Fibroblast of lung (primary cell): Measurements from ENCODE around the gene PLCB2. TPM values are rescaled to one million over a fixed set of nuclear protein-coding genes. Genes with fewer than 3 reads are reported as not detected.

ENCODE experiments used
- DNase-seq, 2 donors: peaks; one replicate each; pipeline versions ENCODE4 v3.0.0 to v3.0.0-alpha.2; 2010; ENCODE audit warnings: low read depth in 2 of 2
- H2AFZ ChIP-seq: 2 replicates; pipeline ENCODE4 v1.5.1; 2012; ENCODE audit warnings: low read length, control low read depth, inconsistent platforms
- H3K27ac ChIP-seq: 2 replicates; pipeline ENCODE4 v1.5.1; 2011; ENCODE audit warnings: low read length, control low read depth; ENCODE audit not compliant: insufficient read depth
- H3K27me3 ChIP-seq: 2 replicates; pipeline ENCODE4 v1.5.1; 2011; ENCODE audit warnings: mild to moderate bottlenecking, low read length; ENCODE audit not compliant: control insufficient read depth, insufficient read depth
- H3K36me3 ChIP-seq: 2 replicates; pipeline ENCODE4 v1.5.1; 2011; ENCODE audit warnings: low read length; ENCODE audit not compliant: control insufficient read depth, insufficient read depth
- H3K4me1 ChIP-seq: 2 replicates; pipeline ENCODE4 v1.5.1; 2011; ENCODE audit warnings: low read length; ENCODE audit not compliant: control insufficient read depth, insufficient read depth; ENCODE audit errors: extremely low read depth
- H3K4me2 ChIP-seq: 2 replicates; pipeline ENCODE4 v1.5.1; 2011; ENCODE audit warnings: low read length, control low read depth; ENCODE audit not compliant: insufficient read depth; ENCODE audit errors: extremely low read depth
- H3K4me3 ChIP-seq, 4 experiments: fragments of 200-600 bp in 1 of 4; sonication (generic) in 1 of 4; replicated peaks in 1 of 4; 2 replicates each; pipeline ENCODE4 v1.5.1; 2011 to 2016; ENCODE audit warnings: low read length in 4 of 4, low read depth in 3 of 4, mild to moderate bottlenecking in 3 of 4, control low read depth in 2 of 4, inconsistent platforms in 1 of 4, mixed read lengths in 1 of 4; ENCODE audit not compliant: insufficient read depth in 1 of 4; ENCODE audit errors: control extremely low read depth in 1 of 4
- H3K79me2 ChIP-seq: 2 replicates; pipeline ENCODE4 v1.5.1; 2012; ENCODE audit warnings: mild to moderate bottlenecking, low read length, inconsistent platforms; ENCODE audit not compliant: control insufficient read depth, insufficient read depth
- H3K9ac ChIP-seq: 2 replicates; pipeline ENCODE4 v1.5.1; 2011; ENCODE audit warnings: mild to moderate bottlenecking, low read length, control low read depth; ENCODE audit not compliant: insufficient read depth
- H3K9me3 ChIP-seq: 2 replicates; pipeline ENCODE4 v1.5.1; 2012; ENCODE audit warnings: low read depth, low read length; ENCODE audit not compliant: control insufficient read depth, insufficient read depth
- H4K20me1 ChIP-seq: 2 replicates; pipeline ENCODE4 v1.5.1; 2011; ENCODE audit warnings: low read length; ENCODE audit not compliant: control insufficient read depth, insufficient read depth; ENCODE audit errors: extremely low read depth
- CTCF ChIP-seq, 2 donors: IDR thresholded peaks in 1 of 2; conservative IDR thresholded peaks in 1 of 2; 1 replicate in 1 of 2; 2 replicates in 1 of 2; pipeline ENCODE4 v1.5.1; 2011 to 2012; ENCODE audit warnings: low read length in 2 of 2, control low read depth in 1 of 2, inconsistent platforms in 1 of 2, low read depth in 1 of 2, mild to moderate bottlenecking in 1 of 2
- EZH2 ChIP-seq: IDR thresholded peaks from 2 replicates; pipeline ENCODE4 v1.5.1; 2012; ENCODE audit warnings: low read length, control low read depth, mild to moderate bottlenecking; ENCODE audit errors: missing control alignments
- polyA plus RNA-seq, 2 donors: library from polyadenylated mRNA; depleted of rRNA in 1 of 2; stranded (reverse) in 1 of 2; unstranded in 1 of 2; fragments of >200 nt; gene quantifications; 2 replicates each; pipeline ENCODE4 v1.2.1, GENCODE V29; 2011 to 2012; ENCODE audit warnings: missing spikeins in 1 of 2
- total RNA-seq: library from RNA; depleted of rRNA; stranded (reverse); fragments of >200 nt; gene quantifications from 2 replicates; pipeline ENCODE4 v1.2.1, GENCODE V29; 2014

The PLCB2 gene
- total and polyA plus RNA-seq, 2 donors (not counting 1 experiment from before 2014, with no cell fraction given): under 0.01 to 0.40 TPM

DNA sequence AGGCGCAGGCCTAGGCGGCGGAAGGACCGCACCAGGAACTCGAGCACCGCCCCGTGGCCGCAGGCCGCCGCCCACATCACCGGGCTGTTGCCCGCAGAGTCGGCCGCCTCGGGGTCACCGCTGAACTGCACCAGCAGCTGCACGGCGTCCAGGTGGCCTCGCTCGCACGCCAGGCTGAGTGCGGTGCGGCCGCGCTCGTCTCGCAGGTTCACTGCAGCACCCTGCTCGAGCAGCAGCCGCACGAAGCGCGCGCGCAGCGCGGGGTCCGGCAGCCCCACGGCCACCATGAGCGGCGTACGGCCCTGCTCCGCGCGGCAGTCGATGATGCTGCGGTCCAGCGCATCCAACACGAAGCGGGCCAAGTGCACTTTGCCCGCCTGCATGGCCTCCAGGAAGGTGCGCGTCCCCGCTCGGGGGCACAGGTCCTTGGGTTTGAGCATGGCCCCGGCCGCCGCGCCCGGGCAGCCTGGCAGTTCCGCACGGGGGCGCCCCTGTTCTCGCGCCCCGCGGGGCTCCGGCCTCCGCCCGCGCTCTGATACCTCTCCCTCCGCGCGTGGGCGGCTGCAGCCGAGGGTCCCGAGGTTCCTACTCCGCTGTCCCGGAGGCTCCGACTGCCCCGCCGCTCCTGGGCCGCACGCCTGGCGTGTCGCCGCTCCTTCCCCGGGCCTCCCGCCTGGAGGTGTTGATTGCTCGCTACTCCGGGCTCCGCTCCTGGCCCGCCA is 25.4 kb downstream of the PLCB2 start:
- H4K20me1 ChIP-seq: no peaks in the 10 kb centered on the region
- H3K9me3 ChIP-seq: no peaks in the 10 kb centered on the region
- no peak overlapping the region for H3K9ac ChIP-seq
- peak overlapping the region; percentile 71 for H3K4me2 ChIP-seq
- H3K4me1 ChIP-seq: peaks cover 2% of the 10 kb centered on the region
- DNase-seq: peak in 1 of 2 donors; percentile 24
- no peak overlapping the region for H3K27ac ChIP-seq
- H3K4me3 ChIP-seq: peak overlapping the region in 3 of 4 experiments; percentile 15 to 38 (median 37)
- peak in 1 of 2 donors; percentile 8 for TF ChIP-seq CTCF (conservative IDR thresholded peaks at IDR 0.05 in 1 of 2, IDR thresholded peaks at IDR 0.05 in 1 of 2; ENCODE audit: low read depth in 1 of 2, low read length in 2 of 2)
- peak; percentile 99 for TF ChIP-seq EZH2
- H3K79me2 ChIP-seq: no peaks in the 10 kb centered on the region
- H3K27me3 ChIP-seq: peaks cover 55% of the 10 kb centered on the region
- no peaks in the 10 kb centered on the region for H3K36me3 ChIP-seq
- peak overlapping the region; percentile 51 for H2AFZ ChIP-seq

- Histone ChIP-seq H3K4me1 (peaks cover 2% of the 10 kb centered on the region), H3K9ac (no peak overlapping the region), H3K9me3 (no peaks in the 10 kb centered on the region), H3K27ac (no peak overlapping the region), H3K4me2 (peak overlapping the region; percentile 71), H3K27me3 (peaks cover 56% of the 10 kb centered on the region), H2AFZ (no peak overlapping the region), H3K79me2 (no peaks in the 10 kb centered on the region), H3K36me3 (no peaks in the 10 kb centered on the region), H4K20me1 (no peaks in the 10 kb centered on the region), H3K4me3 (peak overlapping the region in 2 of 4 experiments; percentile 7 to 38)
- TF ChIP-seq EZH2 (no peak), CTCF (conservative IDR thresholded peaks at IDR 0.05 in 1 of 2, IDR thresholded peaks at IDR 0.05 in 1 of 2; ENCODE audit: low read depth in 1 of 2, low read length in 2 of 2) (no peak)
- no peak for DNase-seq
Observed at GRCh38 chr15:40281801-40282146, 26.0 kb downstream of the PLCB2 start.

DNA sequence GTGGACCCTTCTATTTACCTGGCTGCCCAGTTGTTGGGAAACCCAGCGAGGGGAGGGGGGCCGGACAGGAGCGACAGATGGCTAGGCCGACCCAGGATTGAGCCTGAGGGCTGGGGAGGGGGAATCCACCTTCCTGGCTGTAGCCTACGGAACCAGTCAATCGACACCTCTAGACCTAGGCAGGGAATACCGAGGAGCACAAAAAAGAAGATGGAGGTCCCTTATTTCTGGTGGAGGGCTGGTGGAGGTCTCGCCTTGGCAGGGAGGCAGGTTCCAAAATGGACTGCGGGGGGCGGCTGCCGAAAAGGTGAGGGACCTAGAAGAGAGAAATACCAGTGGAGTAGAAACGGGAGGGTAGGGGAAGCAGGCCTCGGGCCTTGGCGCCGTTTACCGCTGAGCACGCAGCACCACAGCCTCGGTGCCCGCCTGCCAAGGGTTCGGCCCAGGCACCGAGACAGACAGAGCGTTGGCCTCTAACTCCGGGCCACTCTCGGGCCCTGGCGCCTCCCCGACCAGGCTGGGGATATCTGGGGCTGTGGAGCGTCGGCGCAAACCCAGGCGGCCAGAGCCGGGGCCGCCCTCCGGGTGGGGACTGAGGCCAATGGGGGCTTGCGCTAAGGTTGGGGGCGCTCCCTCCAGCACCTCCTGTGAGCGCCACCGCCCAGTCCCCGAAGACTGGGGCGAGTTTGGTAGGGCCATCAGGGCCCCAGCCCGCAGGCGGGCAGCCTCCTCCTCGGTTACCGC is 26.5 kb downstream of the PLCB2 start:
- peak overlapping the region; percentile 71 for H3K4me2 ChIP-seq

More for the DNA sequence above, 26.5 kb downstream of the PLCB2 start:
- DNase-seq: no peak
- Histone ChIP-seq H3K4me3 (no peak overlapping the region), H3K27me3 (peaks cover 56% of the 10 kb centered on the region), H3K36me3 (no peaks in the 10 kb centered on the region), H3K4me1 (peaks cover 2% of the 10 kb centered on the region), H4K20me1 (no peaks in the 10 kb centered on the region), H3K27ac (no peak overlapping the region), H2AFZ (no peak overlapping the region), H3K9me3 (no peaks in the 10 kb centered on the region), H3K9ac (no peak overlapping the region), H3K79me2 (no peaks in the 10 kb centered on the region)
- TF ChIP-seq EZH2 (no peak), CTCF (conservative IDR thresholded peaks at IDR 0.05 in 1 of 2, IDR thresholded peaks at IDR 0.05 in 1 of 2; ENCODE audit: low read depth in 1 of 2, low read length in 2 of 2) (no peak)
